ES-I3 (cell line): Measurements from ENCODE around the gene IQCK.

ENCODE experiments used
- H3K36me3 ChIP-seq: 2 replicates; pipeline ENCODE4 v1.6.1; 2013; ENCODE audit warnings: mild to moderate bottlenecking, low read length, control low read depth, moderate library complexity; ENCODE audit not compliant: insufficient read depth
- H3K4me1 ChIP-seq: 2 replicates; pipeline ENCODE4 v1.6.1; 2013; ENCODE audit warnings: mild to moderate bottlenecking, control low read depth, low read length; ENCODE audit not compliant: insufficient read depth
- H3K9ac ChIP-seq: 2 replicates; pipeline ENCODE4 v1.6.1; 2013; ENCODE audit warnings: low read depth, mild to moderate bottlenecking, low read length, moderate library complexity
- H3K9me3 ChIP-seq: 2 replicates; pipeline ENCODE4 v1.6.1; 2013; ENCODE audit warnings: mild to moderate bottlenecking, low read length, moderate library complexity; ENCODE audit not compliant: control insufficient read depth, insufficient read depth

The IQCK gene

GRCh38 chr16:19805459-19806162 is 87.5 kb downstream of the IQCK start:
- peaks cover 15% of the 10 kb centered on the region; the same call in 1 of the 2 replicates for H3K9me3 ChIP-seq
- no peak overlapping the region for H3K9ac ChIP-seq
- H3K4me1 ChIP-seq: peaks cover 6% of the 10 kb centered on the region; the same call in 1 of the 2 replicates
- H3K36me3 ChIP-seq: peaks cover 3% of the 10 kb centered on the region; the same call in 1 of the 2 replicates

DNA sequence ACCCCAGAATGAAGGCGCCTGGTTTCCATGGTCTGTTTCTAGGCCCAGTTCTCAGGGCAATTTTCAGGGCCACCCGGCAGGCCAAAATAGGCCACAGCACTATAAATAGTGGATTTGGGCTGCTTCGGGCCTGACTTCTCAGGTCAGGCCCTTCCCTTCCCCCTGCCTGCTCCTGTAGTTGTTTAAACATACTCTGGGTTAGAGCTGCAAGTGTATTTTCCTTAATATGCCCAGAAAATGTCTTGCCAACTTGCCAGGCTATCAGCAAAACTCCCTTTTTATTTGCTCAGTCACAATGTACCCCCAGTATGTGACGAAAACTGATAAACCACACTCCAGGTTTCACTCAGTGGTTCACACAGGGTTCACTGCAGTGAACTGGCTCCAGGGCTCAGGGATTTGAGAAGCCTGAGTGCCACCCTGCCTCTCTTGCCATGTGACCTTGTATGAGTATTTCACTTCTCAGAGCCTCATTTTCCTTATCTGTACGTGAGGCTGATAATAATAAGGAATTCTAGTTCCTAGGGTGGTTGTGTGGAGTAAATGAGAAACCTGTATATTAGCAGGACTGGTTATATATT is 90.1 kb downstream of the IQCK start:
- peaks cover 18% of the 10 kb centered on the region for H3K9me3 ChIP-seq
- peaks cover 6% of the 10 kb centered on the region; the same call in 1 of the 2 replicates for H3K4me1 ChIP-seq
- no peak overlapping the region for H3K9ac ChIP-seq
- H3K36me3 ChIP-seq: peaks cover 3% of the 10 kb centered on the region; the same call in 1 of the 2 replicates

GRCh38 chr16:19809121-19809635 is 91.1 kb downstream of the IQCK start:
- peaks cover 21% of the 10 kb centered on the region for H3K9me3 ChIP-seq
- H3K9ac ChIP-seq: no peak overlapping the region
- peaks cover 3% of the 10 kb centered on the region; the same call in 1 of the 2 replicates for H3K36me3 ChIP-seq
- H3K4me1 ChIP-seq: peaks cover 6% of the 10 kb centered on the region; the same call in 1 of the 2 replicates

- Histone ChIP-seq H3K4me1 (peaks cover under 1% of the 10 kb centered on the region; the same call in 1 of the 2 replicates), H3K36me3 (peaks cover 3% of the 10 kb centered on the region; the same call in 1 of the 2 replicates), H3K9ac (no peak overlapping the region), H3K9me3 (peaks cover 21% of the 10 kb centered on the region)
Measured at GRCh38 chr16:19809693-19810092, 91.6 kb downstream of the IQCK start.

- Histone ChIP-seq H3K4me1 (no peaks in the 10 kb centered on the region), H3K9me3 (peaks cover 12% of the 10 kb centered on the region), H3K9ac (no peak overlapping the region), H3K36me3 (no peaks in the 10 kb centered on the region)
Measured at GRCh38 chr16:19810817-19811731, 93.0 kb downstream of the IQCK start.

GRCh38 chr16:19812986-19813385 is 94.9 kb downstream of the IQCK start:
- Histone ChIP-seq H3K36me3 (no peaks in the 10 kb centered on the region), H3K4me1 (no peaks in the 10 kb centered on the region), H3K9me3 (peaks cover 6% of the 10 kb centered on the region; the same call in 1 of the 2 replicates), H3K9ac (no peak overlapping the region)

DNA sequence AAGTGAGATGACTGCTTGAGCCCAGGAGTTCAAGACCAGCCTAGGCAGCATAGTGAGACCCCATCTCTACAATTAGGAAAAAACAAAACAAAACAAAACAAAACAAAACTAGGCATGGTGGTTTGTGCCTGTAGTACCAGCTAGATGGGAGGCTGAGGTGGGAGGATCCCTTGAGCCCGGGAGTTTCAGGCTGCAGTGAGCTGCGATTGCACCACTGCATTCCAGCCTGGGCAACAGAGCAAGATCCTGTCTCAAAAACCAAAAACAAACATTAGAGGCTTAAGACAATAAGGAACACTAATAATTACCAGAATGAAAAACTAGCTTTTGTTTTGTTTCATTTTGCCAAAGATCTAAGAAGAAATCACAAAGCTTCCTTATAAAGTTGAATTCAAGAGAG is 97.3 kb downstream of the IQCK start:
- H3K4me1 ChIP-seq: no peaks in the 10 kb centered on the region
- H3K9ac ChIP-seq: no peak overlapping the region
- H3K9me3 ChIP-seq: peaks cover 6% of the 10 kb centered on the region; the same call in 1 of the 2 replicates
- no peaks in the 10 kb centered on the region for H3K36me3 ChIP-seq

- no peak overlapping the region for H3K9ac ChIP-seq
- H3K36me3 ChIP-seq: no peaks in the 10 kb centered on the region
- no peaks in the 10 kb centered on the region for H3K4me1 ChIP-seq
- H3K9me3 ChIP-seq: peaks cover 6% of the 10 kb centered on the region; the same call in 1 of the 2 replicates
Measured at GRCh38 chr16:19817122-19817521, 99.1 kb downstream of the IQCK start.

DNA sequence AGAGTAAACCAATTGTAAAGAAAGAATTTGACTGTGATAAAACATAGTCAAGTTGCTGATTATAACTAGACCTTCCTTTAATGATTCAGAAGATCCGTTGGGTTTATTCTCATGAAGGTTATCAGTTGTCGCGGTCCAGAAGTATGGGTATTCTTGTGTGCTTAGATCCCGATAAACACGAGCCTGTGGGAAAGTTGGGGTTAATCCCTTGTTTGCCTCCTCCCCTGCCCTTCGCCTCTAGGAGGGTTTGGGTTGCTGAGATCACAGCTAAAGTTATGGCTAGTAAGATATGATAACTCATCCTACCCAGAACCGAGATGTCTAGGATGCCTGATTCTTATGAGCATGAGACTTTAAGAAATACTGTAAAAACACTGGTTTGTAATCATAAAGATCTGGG is 99.8 kb downstream of the IQCK start:
- Histone ChIP-seq H3K9me3 (peaks cover 4% of the 10 kb centered on the region; the same call in 1 of the 2 replicates), H3K9ac (no peak overlapping the region), H3K4me1 (no peaks in the 10 kb centered on the region), H3K36me3 (no peaks in the 10 kb centered on the region)

DNA sequence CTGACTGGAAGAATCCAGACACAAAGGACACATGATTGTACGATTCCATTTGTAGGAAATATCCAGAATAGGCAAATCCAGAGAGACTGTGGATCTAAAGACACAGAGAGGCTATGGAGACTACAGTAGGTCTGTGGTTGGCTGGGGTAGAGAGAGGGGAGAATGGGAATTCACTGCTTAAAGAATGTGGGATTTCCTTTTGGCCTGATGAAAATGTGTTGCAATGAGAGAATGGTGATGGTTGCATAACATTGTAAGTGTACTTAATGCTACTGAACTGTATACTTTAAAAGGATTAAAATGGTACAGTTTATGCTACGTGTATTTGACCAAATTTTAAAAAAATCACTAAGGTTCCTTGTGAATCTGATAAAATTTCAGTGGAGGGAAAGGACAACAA is 104.5 kb downstream of the IQCK start:
- H3K9ac ChIP-seq: no peak overlapping the region
- no peaks in the 10 kb centered on the region for H3K9me3 ChIP-seq
- H3K36me3 ChIP-seq: no peaks in the 10 kb centered on the region
- no peaks in the 10 kb centered on the region for H3K4me1 ChIP-seq

GRCh38 chr16:19823322-19823721 is 105.3 kb downstream of the IQCK start:
- H3K9ac ChIP-seq: no peak overlapping the region
- no peaks in the 10 kb centered on the region for H3K36me3 ChIP-seq
- no peaks in the 10 kb centered on the region for H3K9me3 ChIP-seq
- no peaks in the 10 kb centered on the region for H3K4me1 ChIP-seq

DNA sequence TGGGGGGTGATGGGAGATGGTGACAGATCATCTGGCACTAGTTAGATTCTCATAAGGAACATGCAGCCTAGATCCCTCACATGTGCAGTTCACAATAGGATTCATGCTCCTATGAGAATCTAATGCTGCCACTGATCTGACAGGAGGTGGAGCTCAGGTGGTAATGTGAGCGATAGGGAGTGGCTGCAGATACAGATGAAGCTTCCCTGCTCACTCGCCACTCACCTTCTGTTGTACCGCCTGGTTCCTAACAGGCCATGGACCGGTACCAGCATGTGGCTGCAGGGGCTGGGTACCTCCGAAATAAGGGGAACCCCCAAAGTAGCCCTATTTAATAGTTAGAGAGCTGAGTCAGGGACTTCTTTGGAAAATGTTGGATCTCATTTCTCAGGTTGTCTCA is 106.1 kb downstream of the IQCK start:
- Histone ChIP-seq H3K36me3 (no peaks in the 10 kb centered on the region), H3K9ac (no peak overlapping the region), H3K4me1 (no peaks in the 10 kb centered on the region), H3K9me3 (no peaks in the 10 kb centered on the region)

DNA sequence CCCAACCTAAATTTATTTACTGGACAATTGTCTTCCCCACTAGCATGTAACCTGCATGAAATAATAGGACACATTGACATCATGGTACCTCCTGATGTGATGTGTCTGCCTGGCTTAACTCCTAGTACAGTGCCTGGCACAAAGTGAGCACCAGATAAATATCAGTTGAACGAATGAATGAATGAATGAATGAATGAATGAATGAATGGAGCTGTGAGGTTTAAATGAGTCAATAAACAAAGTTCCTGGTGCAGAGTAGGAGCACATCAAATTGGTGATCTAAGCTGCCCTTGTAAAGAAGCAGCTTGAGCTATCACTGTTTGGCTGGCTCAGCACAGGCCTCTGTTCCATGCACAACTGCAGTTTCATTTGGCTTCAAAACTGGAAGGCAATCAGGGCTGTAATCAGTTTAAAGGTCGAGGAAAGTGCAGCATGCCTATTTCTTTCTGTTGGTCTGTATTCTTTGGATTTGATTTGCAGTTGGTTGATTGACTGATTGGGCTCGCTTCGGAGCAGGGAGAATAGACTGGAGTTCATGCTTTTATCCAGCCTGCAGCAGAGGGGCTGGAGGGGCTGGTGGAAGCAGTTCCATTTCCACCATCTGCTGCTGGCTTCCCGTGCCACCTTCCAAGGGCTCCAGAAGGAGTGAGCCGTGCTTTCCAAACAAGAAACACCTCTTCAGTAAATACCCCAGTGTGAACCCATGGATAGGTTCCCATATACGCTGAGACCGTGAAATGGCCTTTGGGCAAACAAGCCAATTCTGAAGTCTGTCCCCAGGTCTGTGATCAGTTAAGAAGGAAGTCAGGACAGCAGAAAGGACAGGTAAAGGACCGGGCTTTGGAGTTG is 112.0 kb downstream of the IQCK start:
- no peaks in the 10 kb centered on the region for H3K9me3 ChIP-seq
- H3K4me1 ChIP-seq: no peaks in the 10 kb centered on the region
- H3K9ac ChIP-seq: no peak overlapping the region

More for the DNA sequence above, 112.0 kb downstream of the IQCK start:
- no peaks in the 10 kb centered on the region for H3K36me3 ChIP-seq
